ENCODE data around the gene SKAP1. TPM values are rescaled to one million over a fixed set of nuclear protein-coding genes. Genes with fewer than 3 reads are reported as not detected.

Gene SKAP1
- total RNA-seq, 1 donor from 2014 or later: 0.49 TPM

GRCh38 chr17:48095611-48096010, 334.4 kb downstream of the SKAP1 start:
- no peak overlapping the region for H3K27ac Mint-ChIP-seq (ENCODE audit: unreplicated experiment)
- H3K27me3 Mint-ChIP-seq (ENCODE audit: low read depth): no peaks in the 10 kb centered on the region
- H3K9me3 Mint-ChIP-seq: no peaks in the 10 kb centered on the region
- peaks cover 36% of the 10 kb centered on the region for H3K4me1 Mint-ChIP-seq
- H3K36me3 Mint-ChIP-seq (ENCODE audit: low read depth): peaks cover 5% of the 10 kb centered on the region
- no peak for TF ChIP-seq CTCF (conservative IDR thresholded peaks at IDR 0.05)
- no peak overlapping the region for H3K4me3 Mint-ChIP-seq
- no peak for DNase-seq (ENCODE audit: low read depth, low spot score)

GRCh38 chr17:48093341-48094045, 336.5 kb downstream of the SKAP1 start:
- H3K4me1 Mint-ChIP-seq: peaks cover 20% of the 10 kb centered on the region
- no peaks in the 10 kb centered on the region for H3K9me3 Mint-ChIP-seq
- TF ChIP-seq CTCF (conservative IDR thresholded peaks at IDR 0.05): no peak
- no peaks in the 10 kb centered on the region for H3K27me3 Mint-ChIP-seq (ENCODE audit: low read depth)
- H3K27ac Mint-ChIP-seq (ENCODE audit: unreplicated experiment): no peak overlapping the region
- H3K36me3 Mint-ChIP-seq (ENCODE audit: low read depth): peaks cover 3% of the 10 kb centered on the region
- DNase-seq (ENCODE audit: low read depth, low spot score): no peak
- H3K4me3 Mint-ChIP-seq: no peak overlapping the region

GRCh38 chr17:48084932-48085331, 345.1 kb downstream of the SKAP1 start:
- Mint-ChIP-seq H3K4me1 (no peaks in the 10 kb centered on the region), H3K9me3 (no peaks in the 10 kb centered on the region), H3K27ac (ENCODE audit: unreplicated experiment) (no peak overlapping the region), H3K36me3 (ENCODE audit: low read depth) (no peaks in the 10 kb centered on the region), H3K27me3 (ENCODE audit: low read depth) (no peaks in the 10 kb centered on the region), H3K4me3 (no peak overlapping the region)
- TF ChIP-seq CTCF (conservative IDR thresholded peaks at IDR 0.05): no peak
- no peak for DNase-seq (ENCODE audit: low read depth, low spot score)

Small RNAs within 50 kb of the gene (microRNA-seq; reads per million reads assigned to microRNA genes)
- gene MIR1203: not detected

Other genes starting within 250 kb of the SKAP1 start
- 2.7 and 3.6 TPM in 2 replicates for gene HOXB1, start 100.8 kb upstream of the SKAP1 start, total RNA-seq
- 60.0 and 60.9 TPM in 2 replicates for gene HOXB2, start 114.9 kb upstream of the SKAP1 start, total RNA-seq
- gene HOXB4, start 148.1 kb upstream of the SKAP1 start, total RNA-seq: 4.4 and 5.0 TPM in 2 replicates
- 21.9 and 22.8 TPM in 2 replicates for gene HOXB3, start 160.0 kb upstream of the SKAP1 start, total RNA-seq
- 2.3 and 2.6 TPM in 2 replicates for gene HOXB5, start 163.6 kb upstream of the SKAP1 start, total RNA-seq
- gene HOXB6, start 174.8 kb upstream of the SKAP1 start, total RNA-seq: 9.6 and 11.5 TPM in 2 replicates
- 8.5 and 11.4 TPM in 2 replicates for gene HOXB7, start 180.8 kb upstream of the SKAP1 start, total RNA-seq
- gene HOXB8, start 185.1 kb upstream of the SKAP1 start, total RNA-seq: 19.7 and 22.9 TPM in 2 replicates
- 84.1 and 89.8 TPM in 2 replicates for gene HOXB9, start 196.1 kb upstream of the SKAP1 start, total RNA-seq

All from neural crest cell (in vitro differentiated cells).